NT2/D1 (cell line): ENCODE data around the gene MYZAP.

ENCODE experiments used
- DNase-seq: peaks from one replicate; pipeline ENCODE4 v3.0.0-alpha.2; 2011; ENCODE audit warnings: low read depth, low spot score
- H3K27me3 ChIP-seq: 2 replicates; pipeline ENCODE4 v1.6.0; 2011; ENCODE audit warnings: mild to moderate bottlenecking; ENCODE audit not compliant: insufficient read length, insufficient read depth
- H3K36me3 ChIP-seq: 2 replicates; pipeline ENCODE4 v1.6.1; 2011; ENCODE audit warnings: mild to moderate bottlenecking, low read length, mixed read lengths; ENCODE audit not compliant: insufficient read depth, insufficient read length
- H3K4me1 ChIP-seq: 2 replicates; pipeline ENCODE4 v1.5.1; 2011; ENCODE audit not compliant: insufficient read depth, insufficient read length
- H3K4me3 ChIP-seq: 2 replicates; pipeline ENCODE4 v1.5.1; 2011; ENCODE audit warnings: low read depth; ENCODE audit not compliant: insufficient read length
- H3K9ac ChIP-seq: 2 replicates; pipeline ENCODE4 v1.6.0; 2011; ENCODE audit warnings: low read depth; ENCODE audit not compliant: insufficient read length
- H3K9me3 ChIP-seq: 2 replicates; pipeline ENCODE4 v1.5.1; 2011; ENCODE audit warnings: mild to moderate bottlenecking, low read length; ENCODE audit not compliant: insufficient read depth
- SUZ12 ChIP-seq: IDR thresholded peaks from 2 replicates; pipeline ENCODE4 v1.6.1; 2011; ENCODE audit not compliant: insufficient read length, insufficient read depth; ENCODE audit errors: extremely low read depth
- YY1 ChIP-seq: IDR thresholded peaks from 2 replicates; pipeline ENCODE4 v1.6.1; 2011; ENCODE audit not compliant: insufficient read length, insufficient read depth
- ZNF274 ChIP-seq: IDR thresholded peaks from 2 replicates; pipeline ENCODE4 v1.6.1; 2011; ENCODE audit warnings: mild to moderate bottlenecking, low read depth, low read length

Gene MYZAP

GRCh38 chr15:57583720-57584119 is 8.0 kb upstream of the MYZAP start:
- H3K27me3 ChIP-seq, result no peaks in the 10 kb centered on the region

DNA sequence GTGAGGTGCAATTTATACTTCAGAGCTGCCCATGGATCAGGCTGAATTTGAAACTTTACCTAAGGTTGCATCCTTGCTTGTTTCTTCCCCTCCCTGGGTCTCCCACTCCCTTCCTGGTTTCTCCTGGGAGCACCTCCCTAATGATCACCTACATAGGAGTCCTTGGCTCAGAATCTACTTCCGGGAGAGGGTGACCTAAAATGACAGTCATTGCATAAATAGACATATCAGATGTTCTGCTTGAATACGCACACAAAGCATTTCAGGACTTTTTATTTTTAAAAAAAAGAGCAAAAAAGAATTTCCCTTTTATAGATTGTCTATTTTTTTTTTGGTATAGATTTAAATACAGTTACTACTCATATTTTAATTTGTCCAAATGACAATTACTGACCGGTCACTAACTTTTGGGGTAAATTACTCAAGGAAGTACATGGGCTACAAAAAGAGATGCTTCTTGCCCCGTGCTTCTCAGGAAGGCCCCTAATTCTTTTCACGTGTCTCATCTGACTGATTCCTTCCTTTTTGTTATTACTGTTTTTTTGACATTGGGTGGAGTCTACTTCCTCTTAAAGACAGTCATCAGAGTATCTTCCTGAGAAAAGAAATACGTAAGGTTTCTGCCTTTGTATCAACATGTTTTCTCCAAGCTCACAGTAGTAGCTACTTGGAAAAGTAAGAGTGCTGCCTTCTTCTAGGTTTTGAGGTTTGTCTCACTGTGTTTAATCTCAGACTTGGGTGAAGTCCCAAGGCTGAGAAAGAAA is 4.9 kb upstream of the MYZAP start:
- Histone ChIP-seq H3K9ac (no peak overlapping the region), H3K4me3 (no peak overlapping the region), H3K27me3 (peaks cover 23% of the 10 kb centered on the region), H3K4me1 (peaks cover 4% of the 10 kb centered on the region), H3K9me3 (peaks cover 14% of the 10 kb centered on the region; the same call in 1 of the 2 replicates), H3K36me3 (no peaks in the 10 kb centered on the region)
- DNase-seq, result no peak
- TF ChIP-seq ZNF274, result no peak
- TF ChIP-seq YY1, result no peak
- no peak for TF ChIP-seq SUZ12

More at GRCh38 chr15:57583720-57584119, 8.0 kb upstream of the MYZAP start:
- no peaks in the 10 kb centered on the region for H3K36me3 ChIP-seq
- DNase-seq, result no peak
- peaks cover 14% of the 10 kb centered on the region; the same call in 1 of the 2 replicates for H3K9me3 ChIP-seq
- H3K4me3 ChIP-seq, result no peak overlapping the region
- TF ChIP-seq YY1, result no peak
- TF ChIP-seq ZNF274, result no peak
- no peak for TF ChIP-seq SUZ12
- no peaks in the 10 kb centered on the region for H3K4me1 ChIP-seq
- H3K9ac ChIP-seq, result no peak overlapping the region

DNA sequence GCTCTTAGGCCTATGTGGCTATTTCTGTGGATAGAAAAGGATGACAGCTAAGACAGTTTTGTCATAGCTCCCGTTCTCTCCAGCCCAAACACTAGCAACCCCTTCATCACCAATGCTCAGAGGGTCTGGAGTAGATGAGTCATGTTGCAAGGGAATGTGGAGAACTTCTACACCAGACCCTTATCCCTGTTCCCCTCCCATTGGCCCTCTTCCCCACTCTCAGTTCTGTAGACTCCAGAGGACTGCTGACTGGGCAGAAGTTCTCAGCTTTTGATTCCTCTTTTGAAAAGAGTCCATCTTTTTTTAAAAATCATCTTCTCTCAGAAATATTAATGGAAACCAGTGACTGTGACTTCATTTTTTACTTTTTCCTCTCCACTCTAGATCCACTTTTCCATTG is 2.4 kb upstream of the MYZAP start:
- Histone ChIP-seq H3K9me3 (no peaks in the 10 kb centered on the region), H3K4me3 (no peak overlapping the region), H3K4me1 (peaks cover 4% of the 10 kb centered on the region), H3K27me3 (peaks cover 35% of the 10 kb centered on the region), H3K36me3 (no peaks in the 10 kb centered on the region), H3K9ac (no peak overlapping the region)
- no peak for TF ChIP-seq ZNF274
- no peak for TF ChIP-seq SUZ12
- no peak for DNase-seq

DNA sequence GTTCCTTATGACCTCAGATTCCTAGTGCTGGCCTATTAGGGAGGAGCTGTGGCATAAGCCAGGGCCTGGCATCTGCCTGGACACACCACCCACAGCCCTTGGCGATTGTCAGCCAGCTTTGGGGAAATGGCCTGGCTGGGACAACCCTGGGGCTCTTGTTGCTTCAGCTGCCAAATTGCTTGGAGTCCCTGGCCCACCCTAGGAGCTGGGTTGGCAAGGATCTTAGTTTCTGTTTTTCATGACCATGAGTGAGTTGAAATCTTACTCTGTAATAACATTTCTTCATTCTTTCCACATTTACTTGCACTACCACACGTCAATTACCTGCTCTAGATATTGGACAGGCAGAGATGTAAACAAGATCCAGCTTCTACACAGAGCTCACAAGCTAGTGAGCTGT is 1.9 kb upstream of the MYZAP start:
- H3K27me3 ChIP-seq, result peaks cover 35% of the 10 kb centered on the region
- H3K9me3 ChIP-seq, result no peaks in the 10 kb centered on the region
- peaks cover 4% of the 10 kb centered on the region for H3K4me1 ChIP-seq
- no peak overlapping the region for H3K4me3 ChIP-seq
- TF ChIP-seq SUZ12 (no peak), YY1 (no peak), ZNF274 (no peak)
- H3K36me3 ChIP-seq, result no peaks in the 10 kb centered on the region
- no peak overlapping the region for H3K9ac ChIP-seq
- no peak for DNase-seq

- no peaks in the 10 kb centered on the region for H3K36me3 ChIP-seq
- H3K27me3 ChIP-seq, result peaks cover 35% of the 10 kb centered on the region
- H3K9ac ChIP-seq, result peak overlapping the region; percentile 43
- peak overlapping the region; percentile 45 for H3K4me3 ChIP-seq
- peaks cover 4% of the 10 kb centered on the region for H3K4me1 ChIP-seq
- no peak for DNase-seq
- H3K9me3 ChIP-seq, result no peaks in the 10 kb centered on the region
- TF ChIP-seq ZNF274, result no peak
- TF ChIP-seq SUZ12, result no peak
- no peak for TF ChIP-seq YY1
Observed at GRCh38 chr15:57591237-57591821, 375 bp upstream of the MYZAP start.

DNA sequence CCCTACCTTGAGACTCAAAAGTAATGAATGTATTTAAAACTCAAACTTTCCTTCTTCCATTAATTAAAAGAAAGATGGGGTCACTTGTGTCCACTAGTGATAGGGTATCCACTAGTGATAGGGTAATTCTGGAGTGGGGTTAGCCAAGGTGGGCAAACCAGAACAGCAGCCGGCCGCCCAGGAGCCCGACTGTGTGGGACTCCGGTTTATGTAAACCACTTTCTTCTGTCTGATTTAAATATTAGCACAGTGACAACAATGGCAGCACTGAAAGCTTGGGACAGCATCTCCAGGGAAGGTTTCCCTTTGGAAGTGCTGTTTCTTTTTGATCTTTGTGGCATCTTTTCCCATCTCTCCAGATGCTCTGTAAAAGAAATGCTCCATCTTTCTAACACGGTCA is 722 bp downstream of the MYZAP start:
- H3K4me3 ChIP-seq, result no peak overlapping the region
- TF ChIP-seq SUZ12 (no peak), ZNF274 (no peak)
- no peak for DNase-seq

GRCh38 chr15:57592836-57593420 is 1.2 kb downstream of the MYZAP start:
- Histone ChIP-seq H3K4me3 (no peak overlapping the region), H3K27me3 (peaks cover 35% of the 10 kb centered on the region), H3K9ac (no peak overlapping the region), H3K9me3 (no peaks in the 10 kb centered on the region), H3K4me1 (peaks cover 4% of the 10 kb centered on the region), H3K36me3 (no peaks in the 10 kb centered on the region)
- no peak for DNase-seq
- TF ChIP-seq ZNF274 (no peak), SUZ12 (no peak), YY1 (no peak)

More for the DNA sequence above, 722 bp downstream of the MYZAP start:
- peaks cover 4% of the 10 kb centered on the region for H3K4me1 ChIP-seq
- H3K27me3 ChIP-seq, result peaks cover 35% of the 10 kb centered on the region
- no peaks in the 10 kb centered on the region for H3K36me3 ChIP-seq
- H3K9ac ChIP-seq, result no peak overlapping the region
- H3K9me3 ChIP-seq, result no peaks in the 10 kb centered on the region
